ENCODE results near the gene ZNF530. TPM values are rescaled to one million over a fixed set of nuclear protein-coding genes. Genes with fewer than 3 reads are reported as not detected.

The ZNF530 gene
- polyA plus RNA-seq, 3 donors, result 4.9 to 6.3 (median 4.9) TPM

DNA sequence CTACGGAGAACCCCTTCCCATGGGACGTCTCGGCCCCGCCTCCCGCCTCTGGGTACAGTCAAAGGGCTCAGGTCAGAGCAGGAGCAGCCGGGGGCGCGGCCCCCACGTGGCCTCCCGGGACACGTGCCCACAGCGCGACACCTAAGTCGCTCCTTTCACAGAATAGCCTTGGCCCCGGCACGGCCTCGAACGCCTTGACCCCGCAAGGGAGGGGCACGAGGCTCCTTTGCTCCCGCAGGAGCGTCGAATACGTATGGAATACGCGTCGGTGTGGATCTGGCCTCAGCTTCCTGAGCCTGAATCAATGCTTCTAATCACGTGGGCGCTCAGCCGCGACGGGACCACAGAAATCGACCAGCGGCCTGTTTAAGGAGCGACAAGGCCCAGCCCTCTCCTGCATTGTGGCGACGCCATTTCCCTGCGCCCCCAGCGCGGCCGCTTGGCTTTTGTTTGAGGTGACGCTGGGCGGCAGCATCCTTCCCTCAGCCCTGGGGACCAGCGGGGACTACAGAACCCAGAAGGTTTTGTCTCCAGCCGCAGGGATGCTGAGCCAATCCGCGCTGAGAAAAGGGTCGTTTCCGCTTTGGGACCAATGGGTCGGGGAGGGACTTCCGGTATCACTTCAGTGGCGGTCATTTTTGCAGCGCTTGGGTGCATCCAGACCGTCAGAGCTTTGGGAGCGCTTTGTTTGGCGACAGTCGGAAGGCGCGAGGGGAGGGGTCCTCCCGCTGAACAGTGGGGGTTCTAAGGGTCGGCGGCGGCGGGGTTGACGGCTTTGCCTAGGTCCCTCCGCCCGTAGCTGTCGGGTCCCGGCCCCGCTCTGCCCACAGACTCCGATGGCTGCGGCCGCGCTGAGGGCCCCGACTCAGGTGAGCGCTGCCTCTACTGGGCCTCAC is 15.9 kb upstream of the ZNF530 start, which contains the start of gene ZIK1:
Gene ZIK1, plus strand, starts transcription at position 625 of the 896 bp plus-strand sequence. Its CDS starts 212 bp downstream, at position 837.
- DNase-seq (ENCODE audit: extremely low read depth in 1 of 11, low read depth in 9 of 11, low spot score in 4 of 11), result peak; percentile 87 to 98 (median 95)

DNA sequence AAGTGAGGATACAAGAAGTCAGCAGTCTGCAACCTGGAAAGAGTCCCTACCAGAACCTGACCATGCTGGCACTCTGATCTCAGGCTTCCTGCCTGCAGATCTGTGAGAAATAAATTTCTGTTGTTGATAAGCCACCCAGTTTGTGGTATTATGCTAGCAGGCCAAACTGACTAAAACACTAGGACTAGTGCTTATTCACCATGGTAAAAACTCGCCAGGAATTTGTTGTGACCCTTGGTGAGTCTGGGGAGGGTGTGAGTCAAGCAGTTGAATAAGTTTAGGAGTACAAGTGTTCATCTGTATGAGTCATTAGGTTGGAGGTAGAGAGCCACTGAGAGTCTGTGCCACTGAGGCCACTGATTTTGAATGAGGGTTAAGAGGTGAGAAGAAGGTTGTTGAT is 12.2 kb upstream of the ZNF530 start:
- no peak for DNase-seq (ENCODE audit: extremely low read depth in 1 of 11, low read depth in 9 of 11, low spot score in 4 of 11)

DNA sequence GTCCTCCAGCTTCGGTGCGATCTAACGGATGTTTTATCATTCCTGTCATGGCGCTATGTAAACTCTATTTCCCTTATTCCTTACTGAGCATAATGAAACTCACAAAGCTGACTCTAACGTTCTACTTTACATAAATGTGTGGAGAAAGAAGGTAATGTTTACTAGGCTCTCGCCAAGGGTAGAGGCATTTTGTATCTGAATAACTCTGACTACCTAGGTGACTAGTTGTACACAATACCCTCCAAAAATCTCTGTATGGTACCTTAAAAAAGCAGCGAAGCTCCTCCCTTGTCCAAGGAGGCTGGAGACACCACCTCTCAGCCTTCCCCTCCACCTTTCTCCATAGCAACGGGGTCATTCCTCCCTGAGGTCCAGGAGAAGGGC is 316 bp upstream of the ZNF530 start:
- DNase-seq (ENCODE audit: extremely low read depth in 1 of 11, low read depth in 9 of 11, low spot score in 4 of 11), result no peak

DNA sequence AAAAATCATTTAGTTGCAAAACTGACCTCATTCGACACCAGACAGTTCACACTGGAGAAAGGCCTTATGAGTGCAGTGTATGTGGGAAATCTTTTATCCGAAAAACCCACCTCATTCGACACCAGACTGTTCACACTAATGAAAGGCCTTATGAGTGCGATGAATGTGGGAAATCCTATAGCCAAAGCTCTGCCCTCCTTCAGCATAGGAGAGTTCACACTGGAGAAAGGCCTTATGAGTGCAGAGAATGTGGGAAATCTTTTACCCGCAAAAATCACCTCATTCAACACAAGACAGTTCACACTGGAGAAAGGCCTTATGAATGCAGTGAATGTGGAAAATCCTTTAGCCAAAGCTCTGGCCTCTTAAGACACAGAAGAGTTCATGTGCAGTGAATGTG is 7.2 kb downstream of the ZNF530 start:
- DNase-seq (ENCODE audit: extremely low read depth in 1 of 11, low read depth in 9 of 11, low spot score in 4 of 11), result no peak

DNA sequence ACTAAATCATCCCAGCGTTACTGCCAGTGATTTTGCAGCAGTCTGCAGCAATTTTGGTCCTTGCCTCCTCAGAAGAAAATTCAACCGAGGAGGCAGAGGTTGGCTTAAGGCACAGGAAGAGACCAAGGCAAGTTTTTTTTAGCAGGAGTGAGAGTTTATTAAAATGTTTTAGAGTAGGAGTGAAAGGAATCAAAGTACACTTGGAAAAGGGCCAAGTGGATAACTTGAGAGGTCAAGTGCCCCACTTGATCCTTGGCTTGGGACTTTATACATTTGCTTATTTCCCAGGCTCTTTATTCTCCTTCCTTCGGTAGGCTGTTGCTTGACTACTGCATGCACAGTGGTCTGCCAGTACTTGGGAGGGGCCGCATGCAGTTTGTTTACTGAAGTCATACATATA is 11.4 kb downstream of the ZNF530 start:
- no peak for DNase-seq (ENCODE audit: extremely low read depth in 1 of 11, low read depth in 9 of 11, low spot score in 4 of 11)

DNA sequence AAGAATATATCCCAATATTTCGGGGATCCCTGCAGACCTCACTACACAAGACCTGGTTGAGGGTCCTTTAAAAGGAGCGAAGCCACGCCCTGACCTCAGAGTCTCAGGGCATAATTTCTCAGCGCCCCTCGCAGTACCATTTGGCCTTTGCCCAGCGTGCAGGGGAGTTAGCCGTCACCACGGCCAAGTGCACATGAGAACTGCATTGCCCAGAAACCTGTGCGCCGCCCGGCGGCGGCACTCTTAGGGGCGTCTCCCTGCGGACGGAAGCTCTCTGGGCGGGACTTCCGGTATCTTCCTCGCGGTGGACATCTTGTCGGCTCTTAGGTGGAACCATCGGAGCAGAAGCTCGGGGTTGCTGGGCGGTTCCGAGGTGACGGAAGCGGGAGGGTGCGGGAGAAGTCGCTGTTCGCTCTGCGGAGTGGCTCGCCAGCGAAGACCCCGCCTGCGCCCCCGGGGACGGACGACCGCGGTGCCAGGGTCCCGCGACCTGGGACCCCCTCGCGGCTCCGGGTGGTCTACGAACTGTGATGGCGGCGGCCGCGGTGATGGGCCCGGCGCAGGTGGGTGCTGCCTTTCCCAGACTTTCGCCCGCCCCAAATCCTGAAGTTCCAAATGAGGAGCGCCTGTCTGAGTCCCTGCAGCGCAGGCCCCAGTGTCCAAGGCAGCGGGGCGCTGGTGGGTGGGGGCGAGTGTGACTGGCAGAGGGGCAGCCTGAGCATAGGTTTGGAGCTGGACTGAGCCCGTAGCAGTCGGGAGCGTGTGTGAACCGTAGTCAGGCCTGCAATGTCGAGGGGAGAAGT is 14.5 kb downstream of the ZNF530 start, which contains the start of gene ZNF134:
Gene ZNF134, plus strand, starts transcription at position 302 of the 803 bp plus-strand sequence. CDS start 5,227 bp downstream, outside the sequence.
- DNase-seq (ENCODE audit: extremely low read depth in 1 of 11, low read depth in 9 of 11, low spot score in 4 of 11), result peak; percentile 80 to 95 (median 90)

DNA sequence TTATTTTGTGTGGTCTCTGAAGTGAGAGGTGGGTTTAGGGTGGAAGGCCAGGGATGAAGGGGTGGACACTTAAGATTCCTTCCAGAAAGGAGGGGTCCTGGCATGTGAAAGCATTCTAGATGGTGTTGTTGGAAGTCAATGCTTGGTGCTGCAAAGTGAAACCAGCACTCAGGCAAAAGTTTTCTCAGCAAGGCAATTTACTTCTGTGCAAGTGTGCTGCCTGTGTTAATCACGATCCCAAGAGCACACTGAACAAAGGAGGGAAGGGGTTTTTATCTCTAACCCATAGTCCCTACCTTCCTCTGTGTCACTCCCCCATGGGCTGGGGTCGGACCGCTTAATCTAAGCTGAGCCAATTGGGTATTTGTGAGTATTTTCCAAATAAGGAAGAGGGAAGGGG is 15.7 kb downstream of the ZNF530 start:
- no peak for DNase-seq (ENCODE audit: extremely low read depth in 1 of 11, low read depth in 9 of 11, low spot score in 4 of 11)

DNA sequence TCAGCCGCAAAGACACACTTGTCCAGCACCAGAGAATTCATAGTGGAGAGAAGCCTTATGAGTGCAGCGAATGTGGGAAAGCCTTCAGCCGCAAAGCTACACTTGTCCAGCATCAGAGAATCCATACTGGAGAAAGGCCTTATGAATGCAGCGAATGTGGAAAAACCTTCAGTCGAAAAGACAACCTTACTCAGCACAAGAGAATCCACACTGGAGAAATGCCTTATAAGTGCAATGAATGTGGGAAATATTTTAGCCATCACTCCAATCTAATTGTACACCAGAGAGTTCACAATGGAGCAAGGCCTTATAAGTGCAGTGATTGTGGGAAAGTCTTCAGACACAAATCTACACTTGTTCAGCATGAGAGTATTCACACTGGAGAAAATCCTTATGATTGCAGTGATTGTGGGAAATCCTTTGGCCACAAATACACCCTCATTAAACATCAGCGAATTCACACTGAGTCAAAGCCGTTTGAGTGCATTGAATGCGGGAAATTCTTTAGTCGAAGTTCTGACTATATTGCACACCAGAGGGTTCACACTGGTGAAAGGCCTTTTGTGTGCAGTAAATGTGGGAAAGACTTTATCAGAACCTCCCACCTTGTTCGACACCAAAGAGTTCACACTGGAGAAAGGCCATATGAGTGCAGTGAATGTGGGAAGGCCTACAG is 21.1 kb downstream of the ZNF530 start:
- DNase-seq (ENCODE audit: extremely low read depth in 1 of 11, low read depth in 9 of 11, low spot score in 4 of 11), result no peak

DNA sequence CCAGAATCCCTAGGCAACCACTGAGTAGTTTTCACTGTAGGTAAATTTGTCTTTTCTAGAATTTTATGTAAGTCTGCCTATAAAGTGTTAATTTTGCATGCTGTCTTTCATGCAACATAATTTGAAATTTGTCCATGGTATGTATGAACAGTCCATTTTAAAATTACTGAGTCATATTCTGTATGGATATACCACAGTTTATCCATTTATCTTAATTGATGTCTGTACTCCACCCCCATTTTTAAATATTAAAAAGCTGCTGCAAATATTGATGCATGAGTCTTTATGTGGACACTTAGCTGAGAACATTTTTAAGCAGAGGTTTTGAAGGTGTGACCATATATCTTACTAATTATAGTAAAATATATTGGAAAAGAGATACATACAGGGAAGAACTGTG is 23.4 kb downstream of the ZNF530 start:
- no peak for DNase-seq (ENCODE audit: extremely low read depth in 1 of 11, low read depth in 9 of 11, low spot score in 4 of 11)

DNA sequence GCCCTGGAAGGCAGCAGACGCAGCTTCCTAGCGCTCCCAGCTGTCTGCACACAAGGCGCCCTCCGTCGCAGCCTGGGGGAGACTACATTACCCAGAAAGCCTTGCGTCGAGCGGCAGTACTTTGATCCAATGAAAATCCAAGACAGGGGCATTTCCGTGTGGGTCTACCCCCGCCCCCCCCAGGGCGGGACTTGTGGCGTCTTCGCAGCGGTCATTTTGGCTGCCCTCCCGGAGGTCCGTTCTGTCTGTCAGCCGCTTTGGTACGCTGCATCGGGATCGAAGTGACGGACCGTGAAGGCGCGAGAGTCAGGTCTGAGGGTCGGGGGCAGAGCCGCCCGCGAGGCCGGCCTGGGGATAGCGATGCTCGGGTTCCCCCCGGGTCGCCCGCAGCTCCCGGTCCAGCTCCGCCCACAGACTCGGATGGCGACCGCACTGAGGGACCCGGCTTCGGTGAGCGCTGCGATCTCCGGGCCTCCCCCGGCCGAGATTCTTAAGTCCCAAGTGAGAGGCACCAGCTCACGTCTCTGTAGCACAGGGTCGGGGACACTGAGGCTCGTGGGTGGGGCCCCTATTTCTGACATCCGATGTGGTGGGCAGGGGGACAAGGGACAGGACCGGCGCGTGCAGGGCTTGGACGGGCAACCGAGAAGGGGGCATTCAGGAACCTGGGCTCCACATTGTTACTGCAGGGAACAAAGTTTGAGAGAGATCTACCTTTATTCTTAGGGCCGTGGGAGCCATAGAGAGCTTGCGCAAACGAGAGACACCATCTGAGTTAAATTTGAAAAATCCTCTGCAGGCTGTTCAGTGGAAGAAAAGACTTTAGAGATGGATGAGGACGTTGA is 33.5 kb downstream of the ZNF530 start, which contains the start of gene ZNF211:
Gene ZNF211, plus strand, starts transcription at position 182 of the 845 bp plus-strand sequence. Its CDS starts 179 bp downstream, at position 361.
- DNase-seq (ENCODE audit: extremely low read depth in 1 of 11, low read depth in 9 of 11, low spot score in 4 of 11), result peak; percentile 89 to 98 (median 94)

DNA sequence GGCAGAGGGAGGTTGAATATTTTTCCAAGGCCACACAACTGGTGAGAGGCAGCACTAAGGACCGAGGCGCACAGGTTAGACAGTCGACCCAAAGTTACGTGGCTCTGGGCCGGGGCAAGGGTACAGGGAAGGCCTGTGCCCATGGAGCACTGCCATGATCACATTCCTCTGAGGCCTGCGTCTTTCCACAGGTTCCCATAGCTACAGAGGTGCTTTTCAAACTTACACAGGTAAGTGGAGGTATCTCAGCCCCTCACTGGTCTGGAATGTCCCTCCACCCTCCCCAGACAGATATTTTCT is 34.1 kb downstream of the ZNF530 start:
- no peak for DNase-seq (ENCODE audit: extremely low read depth in 1 of 11, low read depth in 9 of 11, low spot score in 4 of 11)

DNA sequence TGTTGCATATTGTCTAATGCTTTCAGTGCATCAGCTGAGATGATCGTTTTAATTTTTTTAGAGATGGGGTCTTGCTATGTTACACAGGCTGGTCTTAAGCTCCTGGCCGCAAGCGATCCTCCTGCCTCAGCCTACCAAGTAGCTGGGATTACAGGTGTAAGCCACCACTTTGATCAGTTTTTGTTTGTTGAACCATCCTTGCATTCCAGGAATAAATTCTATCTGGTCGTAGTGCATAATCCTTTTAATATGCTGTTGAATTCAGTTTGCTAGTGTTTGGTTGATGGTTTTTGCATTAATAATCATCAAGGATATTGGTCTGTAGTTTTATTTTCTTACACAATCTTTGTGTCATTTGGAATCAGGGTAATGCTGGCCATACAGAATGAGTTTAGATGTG is 37.7 kb downstream of the ZNF530 start:
- no peak for DNase-seq (ENCODE audit: extremely low read depth in 1 of 11, low read depth in 9 of 11, low spot score in 4 of 11)

DNA sequence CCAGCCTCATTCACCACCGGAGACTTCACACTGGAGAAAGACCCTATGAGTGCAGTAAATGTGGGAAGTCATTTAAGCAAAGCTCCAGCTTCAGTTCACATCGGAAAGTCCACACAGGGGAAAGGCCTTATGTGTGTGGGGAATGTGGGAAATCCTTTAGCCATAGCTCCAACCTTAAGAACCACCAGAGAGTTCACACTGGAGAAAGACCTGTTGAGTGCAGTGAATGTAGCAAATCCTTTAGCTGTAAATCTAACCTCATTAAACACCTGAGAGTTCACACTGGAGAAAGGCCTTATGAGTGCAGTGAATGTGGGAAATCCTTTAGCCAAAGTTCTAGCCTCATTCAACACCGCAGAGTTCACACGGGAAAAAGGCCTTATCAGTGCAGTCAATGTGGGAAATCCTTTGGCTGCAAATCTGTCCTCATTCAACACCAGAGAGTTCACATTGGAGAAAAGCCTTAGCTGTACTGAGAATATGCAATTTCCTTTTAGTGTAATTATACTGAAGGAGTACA is 42.1 kb downstream of the ZNF530 start:
- DNase-seq (ENCODE audit: extremely low read depth in 1 of 11, low read depth in 9 of 11, low spot score in 4 of 11), result no peak

DNA sequence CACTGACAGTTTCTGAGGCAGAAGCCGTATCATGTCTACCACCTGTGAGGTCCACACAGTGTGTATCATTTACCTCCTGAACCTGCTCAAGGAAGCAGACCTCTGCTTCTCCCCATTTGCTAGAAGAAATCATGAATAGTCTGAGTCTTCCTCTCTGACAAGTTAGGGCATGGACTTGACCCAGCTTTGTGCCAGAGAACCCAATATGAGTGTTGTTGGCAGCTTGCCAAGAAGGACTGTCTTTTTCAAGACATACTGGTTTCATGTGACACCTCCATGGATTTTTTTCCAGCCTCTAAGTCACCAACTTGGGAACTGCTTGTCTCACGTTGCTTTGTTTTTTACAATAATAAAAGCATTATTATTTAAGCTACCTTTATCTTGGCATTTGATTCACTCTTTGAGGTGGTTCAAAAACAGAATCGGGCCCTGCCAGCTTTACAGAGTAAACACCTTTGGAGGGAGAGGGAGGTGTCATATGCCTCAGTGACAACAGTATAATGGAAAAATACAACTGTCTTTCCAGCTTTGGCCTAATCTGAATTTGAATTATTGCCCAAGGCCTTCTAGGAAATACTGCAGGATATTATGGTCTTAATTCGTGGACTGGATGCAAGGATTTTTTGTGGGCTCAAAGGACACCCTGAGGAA is 42.8 kb downstream of the ZNF530 start:
- DNase-seq (ENCODE audit: extremely low read depth in 1 of 11, low read depth in 9 of 11, low spot score in 4 of 11), result no peak

DNA sequence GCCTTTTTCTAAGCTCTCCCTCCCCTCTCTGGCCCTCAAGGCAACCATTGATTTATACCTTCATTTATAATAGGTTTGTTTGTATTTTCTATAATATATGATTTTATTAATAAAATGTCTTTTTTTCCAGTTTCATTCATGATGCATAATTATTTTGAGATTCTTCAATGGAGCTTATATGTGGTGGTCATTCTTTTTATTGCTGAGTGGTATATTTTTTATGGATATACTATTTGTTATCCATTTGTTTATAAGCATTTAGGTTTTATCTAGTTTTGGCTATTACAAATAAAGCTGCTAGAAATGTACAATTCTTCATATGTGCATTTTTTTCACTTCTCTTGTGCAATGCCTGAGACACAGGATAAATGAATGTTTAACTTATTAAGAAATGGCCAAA is 44.0 kb downstream of the ZNF530 start:
- no peak for DNase-seq (ENCODE audit: extremely low read depth in 1 of 11, low read depth in 9 of 11, low spot score in 4 of 11)

DNA sequence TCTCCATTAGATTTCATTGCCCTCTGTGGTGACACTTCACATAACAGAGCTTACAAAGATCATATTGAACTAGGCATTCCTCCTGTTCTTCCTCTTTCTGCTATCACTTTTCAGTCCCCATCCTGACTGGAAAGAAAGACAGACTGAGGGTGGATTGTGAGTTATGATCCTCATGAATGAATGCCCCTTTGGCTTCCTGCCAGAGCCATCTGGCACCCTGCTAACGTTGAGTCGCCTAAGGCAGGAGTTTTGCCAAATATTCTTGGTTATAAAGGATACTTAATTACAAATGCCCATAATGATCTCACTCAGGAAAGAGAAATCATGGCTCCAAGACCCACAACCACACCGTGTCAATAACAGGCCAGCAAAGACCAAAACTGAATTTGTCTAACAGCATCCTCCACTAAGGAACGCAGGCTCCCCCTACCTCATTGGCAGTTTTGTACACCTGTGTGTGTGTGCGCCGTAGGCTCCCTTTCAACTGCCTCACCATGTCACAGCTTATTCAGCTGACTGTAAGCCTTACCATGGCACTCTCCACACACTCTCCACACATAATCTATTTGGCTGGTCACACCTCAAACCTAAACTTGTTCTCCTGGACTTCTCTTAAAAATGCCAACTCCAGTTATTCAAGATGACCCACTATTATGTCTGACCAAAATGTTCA is 48.8 kb downstream of the ZNF530 start:
- no peak for DNase-seq (ENCODE audit: extremely low read depth in 1 of 11, low read depth in 9 of 11, low spot score in 4 of 11)

DNA sequence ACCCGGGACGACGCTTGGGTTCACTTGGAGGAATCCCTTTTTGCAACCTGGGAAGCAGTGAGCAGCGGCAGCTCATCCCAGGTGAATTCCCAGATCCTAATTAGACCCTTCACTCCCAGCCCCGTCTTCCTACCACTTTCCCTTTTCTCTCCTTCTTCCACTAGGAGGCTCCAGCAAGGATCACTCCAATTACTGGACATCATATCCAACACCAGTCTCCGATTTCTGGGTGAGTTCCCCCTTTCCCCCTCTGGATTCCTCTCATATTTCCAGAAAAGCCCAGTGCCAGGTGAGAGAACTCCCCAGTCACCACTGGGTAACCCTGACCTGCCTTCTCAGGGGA is 51.9 kb downstream of the ZNF530 start:
- DNase-seq (ENCODE audit: extremely low read depth in 1 of 11, low read depth in 9 of 11, low spot score in 4 of 11), result no peak

DNA sequence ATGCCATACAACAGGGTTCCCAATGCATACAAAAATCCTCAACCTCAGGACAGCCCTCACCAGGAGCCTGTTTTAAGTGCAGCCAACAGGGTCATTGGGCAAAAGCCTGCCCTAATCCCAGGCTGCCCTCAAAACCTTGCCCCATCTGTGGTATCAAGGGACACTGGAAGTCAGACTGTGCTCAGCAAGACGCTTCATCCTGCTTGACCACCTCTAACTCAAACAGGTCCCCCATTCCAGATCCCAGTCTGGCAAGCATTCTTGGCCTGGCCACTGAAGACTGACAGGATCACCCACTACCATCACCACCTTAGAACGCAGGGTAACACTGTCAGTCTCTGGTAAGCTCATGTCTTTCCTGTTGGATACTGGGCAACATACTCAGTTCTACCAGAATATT is 54.0 kb downstream of the ZNF530 start:
- DNase-seq (ENCODE audit: extremely low read depth in 1 of 11, low read depth in 9 of 11, low spot score in 4 of 11), result no peak

All from renal cortex interstitium (tissue), 11 donors.